GM12872 (cell line): ENCODE measurements around the gene CYP46A1.

Experiments used
- CTCF ChIP-seq: IDR thresholded peaks from 3 replicates; pipeline ENCODE4 v1.5.1; 2011; ENCODE audit warnings: low read depth, mild to moderate bottlenecking, low read length, moderate library complexity; ENCODE audit not compliant: insufficient read depth

Gene CYP46A1

GRCh38 chr14:99772371-99773283 is 88.5 kb downstream of the CYP46A1 start:
- TF ChIP-seq CTCF = no peak

- no peak for TF ChIP-seq CTCF
Measured at GRCh38 chr14:99773521-99774497, 89.7 kb downstream of the CYP46A1 start.

- TF ChIP-seq CTCF = no peak
Measured at GRCh38 chr14:99774556-99775307, 90.6 kb downstream of the CYP46A1 start.

GRCh38 chr14:99775351-99775750 is 91.3 kb downstream of the CYP46A1 start:
- TF ChIP-seq CTCF = no peak
